NT2/D1 (cell line): ENCODE results near the gene FRY.

ENCODE experiments used
- DNase-seq: peaks from one replicate; pipeline ENCODE4 v3.0.0-alpha.2; 2011; ENCODE audit warnings: low read depth, low spot score
- H3K27me3 ChIP-seq: 2 replicates; pipeline ENCODE4 v1.6.0; 2011; ENCODE audit warnings: mild to moderate bottlenecking; ENCODE audit not compliant: insufficient read length, insufficient read depth
- H3K36me3 ChIP-seq: 2 replicates; pipeline ENCODE4 v1.6.1; 2011; ENCODE audit warnings: mild to moderate bottlenecking, low read length, mixed read lengths; ENCODE audit not compliant: insufficient read depth, insufficient read length
- H3K4me1 ChIP-seq: 2 replicates; pipeline ENCODE4 v1.5.1; 2011; ENCODE audit not compliant: insufficient read depth, insufficient read length
- H3K4me3 ChIP-seq: 2 replicates; pipeline ENCODE4 v1.5.1; 2011; ENCODE audit warnings: low read depth; ENCODE audit not compliant: insufficient read length
- H3K9ac ChIP-seq: 2 replicates; pipeline ENCODE4 v1.6.0; 2011; ENCODE audit warnings: low read depth; ENCODE audit not compliant: insufficient read length
- H3K9me3 ChIP-seq: 2 replicates; pipeline ENCODE4 v1.5.1; 2011; ENCODE audit warnings: mild to moderate bottlenecking, low read length; ENCODE audit not compliant: insufficient read depth
- SUZ12 ChIP-seq: IDR thresholded peaks from 2 replicates; pipeline ENCODE4 v1.6.1; 2011; ENCODE audit not compliant: insufficient read length, insufficient read depth; ENCODE audit errors: extremely low read depth
- YY1 ChIP-seq: IDR thresholded peaks from 2 replicates; pipeline ENCODE4 v1.6.1; 2011; ENCODE audit not compliant: insufficient read length, insufficient read depth
- ZNF274 ChIP-seq: IDR thresholded peaks from 2 replicates; pipeline ENCODE4 v1.6.1; 2011; ENCODE audit warnings: mild to moderate bottlenecking, low read depth, low read length

FRY gene

GRCh38 chr13:32086366-32086765 lies 54.8 kb downstream of the FRY start:
- TF ChIP-seq SUZ12 (no peak), YY1 (no peak), ZNF274 (no peak)
- Histone ChIP-seq H3K9ac (no peak overlapping the region), H3K9me3 (no peaks in the 10 kb centered on the region), H3K4me3 (no peak overlapping the region), H3K4me1 (no peaks in the 10 kb centered on the region), H3K36me3 (no peaks in the 10 kb centered on the region), H3K27me3 (no peaks in the 10 kb centered on the region)
- DNase-seq, result no peak

GRCh38 chr13:32086791-32087441 lies 55.3 kb downstream of the FRY start:
- Histone ChIP-seq H3K36me3 (no peaks in the 10 kb centered on the region), H3K27me3 (no peaks in the 10 kb centered on the region), H3K9ac (no peak overlapping the region), H3K4me3 (no peak overlapping the region), H3K9me3 (no peaks in the 10 kb centered on the region), H3K4me1 (no peaks in the 10 kb centered on the region)
- no peak for TF ChIP-seq ZNF274
- no peak for TF ChIP-seq YY1
- TF ChIP-seq SUZ12, result no peak
- DNase-seq, result no peak

- Histone ChIP-seq H3K4me1 (no peaks in the 10 kb centered on the region), H3K36me3 (no peaks in the 10 kb centered on the region), H3K4me3 (no peak overlapping the region), H3K9me3 (no peaks in the 10 kb centered on the region), H3K9ac (no peak overlapping the region), H3K27me3 (no peaks in the 10 kb centered on the region)
- no peak for DNase-seq
- no peak for TF ChIP-seq ZNF274
- TF ChIP-seq YY1, result no peak
- TF ChIP-seq SUZ12, result no peak
Observed at GRCh38 chr13:32087955-32088747, 56.6 kb downstream of the FRY start.

- no peak overlapping the region for H3K9ac ChIP-seq
- DNase-seq, result no peak
- H3K9me3 ChIP-seq, result no peaks in the 10 kb centered on the region
- no peaks in the 10 kb centered on the region for H3K27me3 ChIP-seq
- H3K36me3 ChIP-seq, result no peaks in the 10 kb centered on the region
- no peak overlapping the region for H3K4me3 ChIP-seq
- TF ChIP-seq SUZ12 (no peak), ZNF274 (no peak), YY1 (no peak)
- no peaks in the 10 kb centered on the region for H3K4me1 ChIP-seq
Observed at GRCh38 chr13:32092496-32092895, 60.9 kb downstream of the FRY start.

GRCh38 chr13:32093006-32093405 lies 61.4 kb downstream of the FRY start:
- no peak overlapping the region for H3K4me3 ChIP-seq
- H3K9ac ChIP-seq, result no peak overlapping the region
- DNase-seq, result no peak
- no peaks in the 10 kb centered on the region for H3K9me3 ChIP-seq
- H3K4me1 ChIP-seq, result no peaks in the 10 kb centered on the region
- no peak for TF ChIP-seq ZNF274
- no peak for TF ChIP-seq YY1
- TF ChIP-seq SUZ12, result no peak
- H3K27me3 ChIP-seq, result no peaks in the 10 kb centered on the region
- H3K36me3 ChIP-seq, result no peaks in the 10 kb centered on the region

GRCh38 chr13:32098272-32098671 lies 66.7 kb downstream of the FRY start:
- H3K4me1 ChIP-seq, result no peaks in the 10 kb centered on the region
- H3K27me3 ChIP-seq, result no peaks in the 10 kb centered on the region
- no peak overlapping the region for H3K4me3 ChIP-seq
- no peak for TF ChIP-seq ZNF274
- no peak for TF ChIP-seq SUZ12
- no peak for TF ChIP-seq YY1
- H3K36me3 ChIP-seq, result no peaks in the 10 kb centered on the region
- H3K9ac ChIP-seq, result no peak overlapping the region
- no peak for DNase-seq
- no peaks in the 10 kb centered on the region for H3K9me3 ChIP-seq

- no peaks in the 10 kb centered on the region for H3K27me3 ChIP-seq
- no peak overlapping the region for H3K9ac ChIP-seq
- H3K4me3 ChIP-seq, result no peak overlapping the region
- no peaks in the 10 kb centered on the region for H3K9me3 ChIP-seq
- no peak for DNase-seq
- H3K4me1 ChIP-seq, result no peaks in the 10 kb centered on the region
- no peaks in the 10 kb centered on the region for H3K36me3 ChIP-seq
- TF ChIP-seq ZNF274, result no peak
- no peak for TF ChIP-seq YY1
- TF ChIP-seq SUZ12, result no peak
Observed at GRCh38 chr13:32105653-32106313, 74.2 kb downstream of the FRY start.
